GM18526 (cell line): ENCODE measurements around the gene ZNF618.

ENCODE experiments used
- POLR2A ChIP-seq: IDR thresholded peaks from 3 replicates; pipeline ENCODE4 v1.6.1; 2011; ENCODE audit not compliant: insufficient read length; ENCODE audit errors: extremely low read depth

ZNF618 gene

GRCh38 chr9:113967380-113967779 is 91.3 kb downstream of the ZNF618 start:
- TF ChIP-seq POLR2A, result no peak

GRCh38 chr9:113969343-113969742 is 93.2 kb downstream of the ZNF618 start:
- TF ChIP-seq POLR2A, result no peak

DNA sequence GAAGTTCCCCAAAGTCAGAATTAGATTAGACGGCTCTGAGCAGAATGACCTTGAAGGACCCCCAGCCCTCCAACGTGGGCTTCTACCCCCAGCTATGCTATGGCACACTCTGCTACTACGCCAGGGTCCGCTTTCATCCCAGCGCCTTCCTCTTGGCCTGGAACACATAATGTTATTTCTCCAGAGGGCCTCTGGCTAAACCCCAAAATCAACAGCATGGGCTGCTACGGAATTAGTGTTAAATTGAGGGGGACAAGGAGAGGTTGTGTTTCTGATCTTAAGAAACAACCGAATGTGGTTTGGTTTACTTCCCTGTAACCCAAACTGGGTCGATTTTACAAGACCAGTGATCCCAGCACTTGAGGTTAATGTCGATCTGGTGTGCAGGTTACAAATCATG is 97.1 kb downstream of the ZNF618 start:
- no peak for TF ChIP-seq POLR2A

DNA sequence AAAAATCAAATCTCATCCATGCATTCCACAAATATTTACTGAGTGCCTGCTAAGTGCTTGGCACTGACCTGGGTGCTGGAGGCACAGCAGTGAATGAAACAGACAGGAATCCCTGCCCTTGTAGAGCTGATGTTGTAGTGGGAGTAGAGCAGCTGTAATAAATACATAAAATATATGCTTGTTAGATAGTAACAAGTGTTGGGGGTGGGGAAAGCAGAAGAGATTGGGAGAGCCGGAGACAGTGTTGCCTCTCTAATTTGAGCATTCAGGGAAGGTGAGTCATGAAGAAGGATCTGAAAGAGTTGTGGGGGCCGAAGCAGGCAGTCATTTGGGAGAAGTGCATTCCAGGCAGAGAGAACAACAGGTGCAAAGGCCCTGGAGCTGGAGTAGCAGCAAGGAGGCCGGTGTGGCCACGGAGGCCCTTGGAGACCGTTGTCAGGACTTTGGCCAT is 97.9 kb downstream of the ZNF618 start:
- no peak for TF ChIP-seq POLR2A

GRCh38 chr9:113976915-113977314 is 100.8 kb downstream of the ZNF618 start:
- TF ChIP-seq POLR2A, result no peak

GRCh38 chr9:113978725-113979342 is 102.7 kb downstream of the ZNF618 start:
- no peak for TF ChIP-seq POLR2A

- no peak for TF ChIP-seq POLR2A
Measured at GRCh38 chr9:113979343-113980127, 103.4 kb downstream of the ZNF618 start.

DNA sequence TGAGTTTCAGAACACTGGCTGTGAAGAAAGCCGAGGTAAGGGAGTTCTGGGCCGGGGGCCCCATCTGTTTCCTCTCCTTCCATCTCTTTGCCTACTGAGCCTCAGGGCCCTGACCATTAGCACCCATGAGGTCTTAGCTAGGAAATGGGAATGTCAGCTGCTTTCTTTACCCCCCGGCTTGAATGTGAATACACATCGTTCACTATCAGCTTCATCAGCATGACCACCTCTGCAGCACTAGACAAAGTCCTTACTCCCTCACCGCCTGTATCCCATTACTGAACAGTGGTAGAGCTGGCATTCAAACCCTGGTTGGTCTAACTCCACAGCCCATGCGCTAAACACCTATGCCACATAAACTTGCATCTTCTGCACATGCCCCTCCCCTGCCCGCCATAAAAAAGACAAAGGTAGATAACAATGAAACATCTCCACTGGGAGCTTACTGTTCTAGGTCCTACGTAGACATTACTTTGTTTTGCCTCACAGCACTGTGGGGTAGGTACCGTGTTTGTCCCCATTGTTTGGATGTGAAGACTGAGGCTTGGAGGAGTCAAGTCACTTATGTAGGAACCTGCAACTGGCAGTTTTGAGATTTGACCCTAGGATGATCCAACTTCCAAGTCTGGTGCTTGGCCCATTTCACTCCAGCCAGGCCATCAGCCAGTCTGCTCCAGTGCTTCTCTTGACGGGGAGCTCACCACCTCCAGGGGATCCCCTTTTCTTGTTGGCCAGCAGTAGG is 108.7 kb downstream of the ZNF618 start:
- no peak for TF ChIP-seq POLR2A

DNA sequence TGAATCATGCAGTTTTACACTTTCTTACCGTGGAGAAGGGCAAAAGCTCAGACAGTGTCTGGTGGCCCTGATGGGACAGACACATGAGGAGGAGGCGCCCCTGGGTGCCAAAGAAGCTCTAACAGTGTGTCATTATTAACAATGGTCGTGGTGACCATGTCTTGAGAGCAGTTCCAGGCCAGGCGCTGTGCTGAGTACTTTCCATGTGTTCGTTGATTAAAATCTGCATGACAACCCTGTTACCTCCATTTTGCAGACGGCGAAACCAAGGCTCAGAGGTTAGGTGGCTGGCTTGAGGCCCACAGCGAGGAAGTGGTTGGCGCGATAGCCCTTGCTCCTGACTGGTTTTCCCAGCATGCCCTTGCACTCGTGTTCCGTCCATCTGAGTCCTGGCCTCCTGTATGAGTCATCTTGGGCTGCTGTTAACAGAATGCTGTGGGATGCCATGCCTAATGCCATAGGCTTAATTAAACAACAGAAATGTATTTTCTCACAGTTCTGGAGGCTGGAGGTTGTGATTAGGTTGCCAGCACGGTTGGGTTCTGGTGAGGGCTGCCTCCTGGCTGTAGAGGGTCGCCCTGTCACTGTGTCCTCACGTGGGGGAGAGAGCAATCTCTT is 110.0 kb downstream of the ZNF618 start:
- TF ChIP-seq POLR2A, result no peak

DNA sequence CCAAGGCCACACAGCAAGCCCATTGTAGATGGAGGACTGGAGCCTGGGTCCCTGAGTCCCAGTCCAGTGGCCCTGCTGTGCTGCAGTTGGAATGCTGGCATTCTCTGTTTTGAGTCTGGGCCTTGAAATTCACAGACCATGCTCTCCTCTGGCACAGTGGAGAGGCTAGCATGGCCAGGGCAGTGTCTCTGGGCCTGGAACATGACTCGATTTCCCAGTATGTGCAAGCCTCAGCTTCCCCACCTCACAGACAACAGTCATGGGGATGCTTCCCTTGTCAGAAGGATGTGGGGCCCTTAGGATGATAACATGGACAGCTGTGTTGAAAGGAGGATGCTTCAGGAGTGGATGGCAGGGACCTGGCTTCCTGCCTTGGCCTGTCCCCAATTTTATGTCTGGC is 110.8 kb downstream of the ZNF618 start:
- TF ChIP-seq POLR2A, result no peak

- TF ChIP-seq POLR2A, result no peak
Measured at GRCh38 chr9:113987526-113987925, 111.4 kb downstream of the ZNF618 start.

DNA sequence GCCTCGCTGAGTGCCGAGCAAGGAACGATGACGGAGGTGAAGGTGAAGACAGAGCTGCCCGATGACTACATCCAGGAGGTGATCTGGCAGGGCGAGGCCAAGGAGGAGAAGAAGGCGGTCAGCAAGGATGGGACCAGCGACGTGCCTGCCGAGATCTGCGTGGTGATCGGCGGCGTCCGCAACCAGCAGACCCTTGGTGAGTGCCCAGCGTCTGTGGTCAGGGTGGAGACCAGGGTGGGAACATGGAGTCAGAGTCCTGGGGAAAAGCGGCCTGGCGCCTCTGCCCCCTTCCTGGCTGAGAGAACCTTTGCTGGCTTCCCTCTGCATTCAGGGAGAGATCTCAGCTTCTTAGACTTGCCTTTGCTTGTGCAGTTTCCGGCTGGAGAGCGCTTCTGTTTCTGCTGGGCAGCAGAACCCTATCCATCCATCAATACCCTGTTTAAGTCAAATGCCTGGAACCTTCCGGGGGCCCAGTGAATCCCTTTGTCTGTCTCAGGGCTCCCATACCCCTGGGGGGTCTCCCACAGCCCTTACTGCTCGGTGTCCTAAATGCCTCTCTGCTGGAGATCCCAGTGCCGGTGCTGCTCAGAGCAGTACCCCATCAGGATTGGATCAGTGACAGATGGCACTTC is 112.4 kb downstream of the ZNF618 start:
- no peak for TF ChIP-seq POLR2A

DNA sequence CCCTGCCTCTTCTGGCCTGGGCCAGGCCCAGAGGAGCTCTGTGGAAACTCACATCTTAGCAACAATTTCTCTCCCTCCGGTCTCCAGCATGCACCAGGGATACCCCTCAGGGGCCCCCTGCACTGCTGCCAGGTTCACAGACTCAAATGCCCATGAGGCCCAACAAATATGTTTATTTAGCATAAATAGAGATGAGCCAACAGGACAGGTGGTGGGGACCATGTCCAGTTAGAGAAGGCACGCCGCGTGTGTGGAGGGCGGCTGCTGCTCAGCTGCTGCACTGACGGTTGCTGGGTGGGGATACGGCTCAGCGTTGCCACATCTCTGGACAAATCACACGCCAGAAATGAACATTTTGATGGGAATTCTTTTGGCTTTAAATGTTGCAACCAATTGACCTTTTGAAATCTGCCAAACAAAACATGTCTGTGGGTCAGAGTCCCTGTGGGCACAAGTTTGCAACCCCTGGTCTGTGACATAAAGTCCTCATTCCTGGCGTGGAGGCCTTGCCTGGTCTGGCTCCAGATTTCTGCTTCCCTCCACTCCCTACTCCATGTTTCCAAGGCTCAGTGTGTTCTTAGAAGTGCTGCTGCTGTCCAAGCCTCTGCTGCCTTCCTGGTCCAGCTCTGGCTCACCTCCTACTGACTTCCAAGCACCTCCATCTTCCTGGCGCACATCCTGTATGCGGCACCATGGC is 113.1 kb downstream of the ZNF618 start:
- TF ChIP-seq POLR2A, result no peak

DNA sequence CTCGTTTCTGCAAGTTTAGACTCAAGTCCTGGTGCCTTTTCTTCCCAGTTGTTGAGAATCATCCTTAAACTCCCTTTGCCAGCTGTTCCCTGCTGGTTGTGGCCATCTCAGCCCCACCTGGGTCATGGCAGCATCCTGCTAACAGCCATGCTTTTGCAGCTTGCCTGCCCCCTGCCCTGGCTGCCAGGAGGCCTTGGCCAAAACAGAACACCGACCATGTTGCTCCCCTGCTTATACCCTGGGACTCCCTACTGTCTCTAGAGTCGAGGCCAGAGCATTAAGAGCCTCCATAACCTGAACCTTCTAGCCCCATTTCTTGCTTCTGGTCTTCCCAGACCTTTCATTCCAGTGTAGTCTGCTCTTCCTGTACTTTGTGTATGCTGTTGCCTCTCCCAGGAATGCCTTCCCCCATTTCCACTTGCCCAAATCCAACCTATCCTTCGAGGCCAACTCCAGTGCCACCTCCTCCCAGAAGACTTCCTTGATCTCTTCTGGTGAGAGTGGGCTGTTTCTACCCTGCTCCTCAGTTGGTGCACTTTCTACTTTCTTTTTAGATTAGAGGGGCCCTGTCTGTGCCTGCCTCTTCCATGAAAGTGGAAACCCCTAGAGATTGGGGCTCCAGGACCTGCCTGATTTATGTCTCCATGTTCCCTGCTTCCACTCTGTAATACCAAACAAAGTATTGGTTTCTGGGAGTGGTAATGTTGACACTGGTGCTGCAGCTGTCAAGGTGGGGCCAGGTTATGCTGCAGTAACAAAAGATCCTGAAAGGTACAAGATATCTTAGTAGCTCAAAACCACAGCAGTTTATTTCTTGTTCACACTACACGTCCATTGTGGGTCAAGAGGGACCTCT is 113.8 kb downstream of the ZNF618 start:
- no peak for TF ChIP-seq POLR2A

GRCh38 chr9:113990570-113990907 is 114.4 kb downstream of the ZNF618 start:
- TF ChIP-seq POLR2A, result no peak
